Adrenal gland (tissue), 5 donors: Measurements from ENCODE around the gene FOXP3.

Source experiments
- POLR2A ChIP-seq, 2 donors: fragments of 450-650 bp; IDR thresholded peaks; one replicate each; pipeline ENCODE4 v1.6.1; 2017; ENCODE audit warnings: antibody characterized with exemption in 2 of 2, mild to moderate bottlenecking in 2 of 2, moderate library complexity in 1 of 2
- TF ChIP-seq, protein P1 (sequence below), 6 experiments: fragments of 450-650 bp in 4 of 6; fragments of 200-600 bp in 2 of 6; sonication (generic) in 1 of 6; IDR thresholded peaks; 1 replicate in 5 of 6; 2 replicates in 1 of 6; pipeline versions ENCODE4 v1.5.1 to v1.8.0; 2016 to 2021; ENCODE audit warnings: antibody characterized with exemption in 6 of 6, mild to moderate bottlenecking in 2 of 6, moderate library complexity in 1 of 6
- donor health status: DM: no; HTN: no; CAD: no.

DNA sequence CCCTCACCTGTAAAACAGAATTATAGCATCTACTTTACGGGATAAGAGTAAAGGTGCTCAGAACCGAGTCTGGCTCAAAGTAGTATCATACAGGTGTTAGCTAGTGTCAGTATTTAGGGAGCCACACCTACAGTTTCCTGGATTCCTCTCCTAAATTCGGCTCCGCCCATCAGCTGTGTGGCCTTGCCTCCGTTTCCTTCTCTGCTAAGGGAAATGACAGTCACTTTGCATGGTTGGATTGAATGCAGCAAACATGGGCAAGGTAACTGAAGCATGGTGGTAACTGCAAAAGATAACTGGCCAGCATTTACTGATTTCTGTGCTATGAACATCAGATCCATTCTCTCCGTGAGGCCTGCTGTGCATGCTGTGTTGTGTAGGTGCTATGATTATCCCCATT lies 7.9 kb upstream of the FOXP3 start:
- TF ChIP-seq, protein P1, sequence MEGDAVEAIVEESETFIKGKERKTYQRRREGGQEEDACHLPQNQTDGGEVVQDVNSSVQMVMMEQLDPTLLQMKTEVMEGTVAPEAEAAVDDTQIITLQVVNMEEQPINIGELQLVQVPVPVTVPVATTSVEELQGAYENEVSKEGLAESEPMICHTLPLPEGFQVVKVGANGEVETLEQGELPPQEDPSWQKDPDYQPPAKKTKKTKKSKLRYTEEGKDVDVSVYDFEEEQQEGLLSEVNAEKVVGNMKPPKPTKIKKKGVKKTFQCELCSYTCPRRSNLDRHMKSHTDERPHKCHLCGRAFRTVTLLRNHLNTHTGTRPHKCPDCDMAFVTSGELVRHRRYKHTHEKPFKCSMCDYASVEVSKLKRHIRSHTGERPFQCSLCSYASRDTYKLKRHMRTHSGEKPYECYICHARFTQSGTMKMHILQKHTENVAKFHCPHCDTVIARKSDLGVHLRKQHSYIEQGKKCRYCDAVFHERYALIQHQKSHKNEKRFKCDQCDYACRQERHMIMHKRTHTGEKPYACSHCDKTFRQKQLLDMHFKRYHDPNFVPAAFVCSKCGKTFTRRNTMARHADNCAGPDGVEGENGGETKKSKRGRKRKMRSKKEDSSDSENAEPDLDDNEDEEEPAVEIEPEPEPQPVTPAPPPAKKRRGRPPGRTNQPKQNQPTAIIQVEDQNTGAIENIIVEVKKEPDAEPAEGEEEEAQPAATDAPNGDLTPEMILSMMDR (IDR thresholded peaks at IDR 0.05) = no peak
- TF ChIP-seq POLR2A (IDR thresholded peaks at IDR 0.05) = no peak
